SU-DHL-6 (cell line): ENCODE results near the gene PRKAR1B.

Source experiments
- H2AFZ ChIP-seq: fragments of 200-600 bp; sonication (generic); 2 replicates; pipeline ENCODE4 v1.6.1; 2014; ENCODE audit warnings: low read depth, mild to moderate bottlenecking, moderate library complexity, mixed read lengths, antibody characterized with exemption, low read length; ENCODE audit not compliant: severe bottlenecking
- H3F3A ChIP-seq: fragments of 200-600 bp; shearing (Covaris generic); 2 replicates; pipeline ENCODE4 v1.6.0; 2016; ENCODE audit warnings: antibody characterized with exemption, mild to moderate bottlenecking; ENCODE audit not compliant: insufficient read depth
- H3K27ac ChIP-seq: fragments of 200-600 bp; sonication (generic); 2 replicates; pipeline ENCODE4 v1.5.1; 2016; ENCODE audit warnings: low read depth, mild to moderate bottlenecking, low read length, moderate library complexity, mixed read lengths
- H3K27me3 ChIP-seq: fragments of 200-600 bp; sonication (generic), shearing (Covaris generic); 2 replicates; pipeline ENCODE4 v1.6.0; 2014; ENCODE audit warnings: mild to moderate bottlenecking, low read length
- H3K36me3 ChIP-seq: fragments of 200-600 bp; sonication (generic); 2 replicates; pipeline ENCODE4 v1.6.1; 2014; ENCODE audit warnings: mild to moderate bottlenecking, low read length, mixed read lengths
- H3K4me2 ChIP-seq: fragments of 300-600, 200-600 bp; shearing (Covaris generic), sonication (generic); 2 replicates; pipeline ENCODE4 v1.6.0; 2014; ENCODE audit warnings: low read length, low read depth, mild to moderate bottlenecking; ENCODE audit not compliant: poor library complexity, severe bottlenecking
- H3K4me3 ChIP-seq: fragments of 200-600 bp; sonication (generic); 2 replicates; pipeline ENCODE4 v1.5.1; 2014; ENCODE audit warnings: antibody characterized with exemption, low read length, mild to moderate bottlenecking, mixed read lengths; ENCODE audit not compliant: insufficient read depth, poor library complexity, severe bottlenecking
- H3K79me2 ChIP-seq: fragments of 200-600 bp; sonication (generic); 2 replicates; pipeline ENCODE4 v1.6.1; 2014; ENCODE audit warnings: mild to moderate bottlenecking, low read length, moderate library complexity; ENCODE audit not compliant: insufficient read depth
- H3K9ac ChIP-seq: fragments of 200-600 bp; sonication (generic); 2 replicates; pipeline ENCODE4 v1.7.0; 2014; ENCODE audit warnings: mild to moderate bottlenecking, low read length
- H3K9me2 ChIP-seq: fragments of 200-600 bp; sonication (generic); replicated peaks from 2 replicates; pipeline ENCODE4 v1.6.1; 2014; ENCODE audit warnings: low read length; ENCODE audit not compliant: insufficient read depth
- H3K9me3 ChIP-seq: fragments of 200-600 bp; sonication (generic); 2 replicates; pipeline ENCODE4 v1.6.1; 2014; ENCODE audit warnings: low read length, mixed read lengths; ENCODE audit not compliant: insufficient read depth
- H4K20me1 ChIP-seq: fragments of 200-600 bp; sonication (generic); 2 replicates; pipeline ENCODE4 v1.6.1; 2014; ENCODE audit warnings: low read depth, mild to moderate bottlenecking, antibody characterized with exemption, low read length, moderate library complexity, mixed read lengths
- EZH2phosphoT487 ChIP-seq: fragments of 200-600 bp; sonication (generic), shearing (Covaris generic); conservative IDR thresholded peaks from 2 replicates; pipeline ENCODE4 v1.6.1; 2018; ENCODE audit warnings: mild to moderate bottlenecking, antibody characterized with exemption, low read length, moderate library complexity, mixed read lengths
- TF ChIP-seq, protein P1 (sequence below): fragments of 200-600 bp; sonication (generic); IDR thresholded peaks from one replicate; pipeline ENCODE4 v1.5.1; 2017; ENCODE audit warnings: antibody characterized with exemption, mild to moderate bottlenecking, low read length, moderate library complexity; ENCODE audit not compliant: insufficient read depth, poor library complexity, severe bottlenecking

PRKAR1B gene

GRCh38 chr7:578386-578785 is 148.7 kb downstream of the PRKAR1B start:
- Histone ChIP-seq H4K20me1 (no peaks in the 10 kb centered on the region), H3K9me2 (no peaks in the 10 kb centered on the region), H3F3A (no peaks in the 10 kb centered on the region)

GRCh38 chr7:577741-578370 is 149.2 kb downstream of the PRKAR1B start:
- TF ChIP-seq EZH2phosphoT487, result no peak
- TF ChIP-seq, protein P1, sequence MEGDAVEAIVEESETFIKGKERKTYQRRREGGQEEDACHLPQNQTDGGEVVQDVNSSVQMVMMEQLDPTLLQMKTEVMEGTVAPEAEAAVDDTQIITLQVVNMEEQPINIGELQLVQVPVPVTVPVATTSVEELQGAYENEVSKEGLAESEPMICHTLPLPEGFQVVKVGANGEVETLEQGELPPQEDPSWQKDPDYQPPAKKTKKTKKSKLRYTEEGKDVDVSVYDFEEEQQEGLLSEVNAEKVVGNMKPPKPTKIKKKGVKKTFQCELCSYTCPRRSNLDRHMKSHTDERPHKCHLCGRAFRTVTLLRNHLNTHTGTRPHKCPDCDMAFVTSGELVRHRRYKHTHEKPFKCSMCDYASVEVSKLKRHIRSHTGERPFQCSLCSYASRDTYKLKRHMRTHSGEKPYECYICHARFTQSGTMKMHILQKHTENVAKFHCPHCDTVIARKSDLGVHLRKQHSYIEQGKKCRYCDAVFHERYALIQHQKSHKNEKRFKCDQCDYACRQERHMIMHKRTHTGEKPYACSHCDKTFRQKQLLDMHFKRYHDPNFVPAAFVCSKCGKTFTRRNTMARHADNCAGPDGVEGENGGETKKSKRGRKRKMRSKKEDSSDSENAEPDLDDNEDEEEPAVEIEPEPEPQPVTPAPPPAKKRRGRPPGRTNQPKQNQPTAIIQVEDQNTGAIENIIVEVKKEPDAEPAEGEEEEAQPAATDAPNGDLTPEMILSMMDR, result no peak
- H3K9ac ChIP-seq, result no peak overlapping the region
- H3K9me3 ChIP-seq, result no peaks in the 10 kb centered on the region
- no peaks in the 10 kb centered on the region for H3K36me3 ChIP-seq
- H3K4me2 ChIP-seq, result no peak overlapping the region
- H3K79me2 ChIP-seq, result no peaks in the 10 kb centered on the region
- H3F3A ChIP-seq, result no peaks in the 10 kb centered on the region
- no peaks in the 10 kb centered on the region for H3K27me3 ChIP-seq
- H3K9me2 ChIP-seq, result no peaks in the 10 kb centered on the region
- no peaks in the 10 kb centered on the region for H4K20me1 ChIP-seq
- H3K4me3 ChIP-seq, result no peak overlapping the region
- no peak overlapping the region for H3K27ac ChIP-seq
- H2AFZ ChIP-seq, result no peak overlapping the region

More at GRCh38 chr7:578386-578785, 148.7 kb downstream of the PRKAR1B start:
- Histone ChIP-seq H3K27ac (no peak overlapping the region), H3K27me3 (no peaks in the 10 kb centered on the region), H3K9me3 (no peaks in the 10 kb centered on the region), H3K9ac (no peak overlapping the region), H3K79me2 (no peaks in the 10 kb centered on the region), H3K4me3 (no peak overlapping the region), H3K36me3 (no peaks in the 10 kb centered on the region), H3K4me2 (no peak overlapping the region), H2AFZ (no peak overlapping the region)
- TF ChIP-seq, protein P1, result no peak

DNA sequence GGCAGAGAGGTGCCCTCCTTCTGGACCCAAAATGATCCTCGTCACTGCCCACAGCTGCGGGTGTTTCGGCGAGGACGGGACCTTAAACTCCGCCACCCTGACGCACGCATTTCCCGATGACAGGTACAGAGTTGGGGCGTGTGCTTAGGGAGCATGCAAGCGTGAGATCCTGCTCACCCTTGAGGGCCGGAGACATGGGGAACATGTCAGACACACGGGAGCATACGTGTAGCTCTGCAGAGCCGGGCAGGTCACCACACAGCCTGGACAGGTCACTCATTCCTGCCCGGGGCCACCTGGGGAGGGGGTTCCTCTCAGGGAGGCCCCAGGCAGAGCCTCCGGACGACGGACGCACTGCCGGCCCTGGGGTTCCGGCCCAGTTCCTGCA is 149.8 kb downstream of the PRKAR1B start:
- no peaks in the 10 kb centered on the region for H3K9me2 ChIP-seq
- H3K27ac ChIP-seq, result no peak overlapping the region
- no peak overlapping the region for H3K4me3 ChIP-seq
- H3K27me3 ChIP-seq, result no peaks in the 10 kb centered on the region
- no peak for TF ChIP-seq EZH2phosphoT487
- TF ChIP-seq, protein P1, result no peak
- H3K9me3 ChIP-seq, result no peaks in the 10 kb centered on the region
- no peak overlapping the region for H3K9ac ChIP-seq
- H3F3A ChIP-seq, result no peaks in the 10 kb centered on the region
- H4K20me1 ChIP-seq, result no peaks in the 10 kb centered on the region
- H3K79me2 ChIP-seq, result no peaks in the 10 kb centered on the region
- H2AFZ ChIP-seq, result no peak overlapping the region
- no peak overlapping the region for H3K4me2 ChIP-seq
- H3K36me3 ChIP-seq, result no peaks in the 10 kb centered on the region
